ENCODE measurements around the gene PTPRR.
A peak's percentile ranks its signal among the peaks of the same experiment; 100 is the strongest.

The PTPRR gene

GRCh38 chr12:70908978-70909377 is 11.6 kb downstream of the PTPRR start:
- no peak for DNase-seq

- DNase-seq = no peak
These were observed 13.1 kb downstream of the PTPRR start for GRCh38 chr12:70907412-70907811.

GRCh38 chr12:70895956-70896355 is 24.6 kb downstream of the PTPRR start:
- no peak for DNase-seq

- no peak for DNase-seq
These were observed 27.9 kb downstream of the PTPRR start for GRCh38 chr12:70892593-70892992.

GRCh38 chr12:70890895-70891832 is 29.4 kb downstream of the PTPRR start:
- no peak for DNase-seq

- no peak for DNase-seq
These were observed 34.6 kb downstream of the PTPRR start for GRCh38 chr12:70885956-70886355.

- DNase-seq = no peak
These were observed 36.7 kb downstream of the PTPRR start for GRCh38 chr12:70883855-70884254.

GRCh38 chr12:70880744-70881143 is 39.8 kb downstream of the PTPRR start:
- no peak for DNase-seq

- DNase-seq = no peak
These were observed 43.6 kb downstream of the PTPRR start for GRCh38 chr12:70876952-70877351.

- no peak for DNase-seq
These were observed 44.9 kb downstream of the PTPRR start for GRCh38 chr12:70875628-70876027.

GRCh38 chr12:70854881-70855568 is 65.5 kb downstream of the PTPRR start:
- DNase-seq = no peak

- no peak for DNase-seq
These were observed 66.4 kb downstream of the PTPRR start for GRCh38 chr12:70854138-70854537.

GRCh38 chr12:70853326-70853725 is 67.2 kb downstream of the PTPRR start:
- DNase-seq = no peak

GRCh38 chr12:70852416-70853150 is 68.0 kb downstream of the PTPRR start:
- no peak for DNase-seq

- DNase-seq = peak; percentile 52
These were observed 71.1 kb downstream of the PTPRR start for GRCh38 chr12:70849265-70849960.

- DNase-seq = no peak
These were observed 72.7 kb downstream of the PTPRR start for GRCh38 chr12:70847871-70848270.

- no peak for DNase-seq
These were observed 75.3 kb downstream of the PTPRR start for GRCh38 chr12:70845268-70845667.

- DNase-seq = no peak
These were observed 77.2 kb downstream of the PTPRR start for GRCh38 chr12:70843363-70843762.

- peak; percentile 75 for DNase-seq
These were observed 77.6 kb downstream of the PTPRR start for GRCh38 chr12:70842942-70843341.

GRCh38 chr12:70842136-70842535 is 78.4 kb downstream of the PTPRR start:
- DNase-seq = no peak

GRCh38 chr12:70840656-70841350 is 79.7 kb downstream of the PTPRR start:
- DNase-seq = no peak

- DNase-seq = no peak
These were observed 81.0 kb downstream of the PTPRR start for GRCh38 chr12:70839544-70839943.

Data from midbrain (tissue), 1 donor.